Neural cell (in vitro differentiated cells): ENCODE results near the gene TMEM252. TPM values are rescaled to one million over a fixed set of nuclear protein-coding genes. Genes with fewer than 3 reads are reported as not detected.

Source experiments
- H2AFZ ChIP-seq: fragments of 200-600, 300-800 bp; sonication (generic), shearing (Covaris generic); 2 replicates; pipeline ENCODE4 v1.6.0; 2014; ENCODE audit warnings: low read depth, mild to moderate bottlenecking, antibody characterized with exemption, low read length, moderate library complexity
- H3F3A ChIP-seq: fragments of 200-600 bp; shearing (Covaris generic); 2 replicates; pipeline ENCODE4 v1.6.1; 2016; ENCODE audit warnings: mild to moderate bottlenecking, moderate library complexity, mixed read lengths, antibody characterized with exemption, low read length; ENCODE audit not compliant: insufficient read depth, poor library complexity, severe bottlenecking
- H3K27ac ChIP-seq: fragments of 200-600, 300-800 bp; sonication (generic), shearing (Covaris generic); 2 replicates; pipeline ENCODE4 v1.5.1; 2014; ENCODE audit warnings: mild to moderate bottlenecking, low read length, moderate library complexity
- H3K27me3 ChIP-seq: fragments of 300-800, 200-600 bp; sonication (generic), shearing (Covaris generic); 2 replicates; pipeline ENCODE4 v1.6.0; 2014; ENCODE audit warnings: mild to moderate bottlenecking, low read depth, low read length, moderate library complexity; ENCODE audit not compliant: insufficient read depth
- H3K36me3 ChIP-seq: fragments of 300-800, 200-600 bp; sonication (generic), shearing (Covaris generic); 2 replicates; pipeline ENCODE4 v1.5.1; 2014; ENCODE audit warnings: mild to moderate bottlenecking, antibody characterized with exemption, low read length, moderate library complexity; ENCODE audit not compliant: insufficient read depth
- H3K4me2 ChIP-seq: fragments of 300-800, 200-600 bp; sonication (generic), shearing (Covaris generic); 2 replicates; pipeline ENCODE4 v1.6.0; 2014; ENCODE audit warnings: mild to moderate bottlenecking, low read length
- H3K4me3 ChIP-seq: fragments of 300-800, 200-600 bp; sonication (generic), shearing (Covaris generic); 2 replicates; pipeline ENCODE4 v1.5.1; 2014; ENCODE audit warnings: mild to moderate bottlenecking, low read length, moderate library complexity
- H3K79me2 ChIP-seq: fragments of 200-600 bp; shearing (Covaris generic); replicated peaks from 2 replicates; pipeline ENCODE4 v1.6.0; 2014; ENCODE audit warnings: mild to moderate bottlenecking, low read length, moderate library complexity; ENCODE audit not compliant: insufficient read depth
- H3K9ac ChIP-seq: fragments of 300-800, 200-600 bp; sonication (generic), shearing (Covaris generic); 2 replicates; pipeline ENCODE4 v1.6.1; 2016; ENCODE audit warnings: mild to moderate bottlenecking, low read length, mixed read lengths
- H3K9me2 ChIP-seq: fragments of 200-600 bp; shearing (Covaris generic); 2 replicates; pipeline ENCODE4 v1.6.1; 2016; ENCODE audit warnings: mild to moderate bottlenecking, low read length, mixed read lengths; ENCODE audit not compliant: insufficient read depth
- H3K9me3 ChIP-seq: fragments of 200-600, 300-800 bp; sonication (generic), shearing (Covaris generic); 2 replicates; pipeline ENCODE4 v1.6.1; 2016; ENCODE audit warnings: mild to moderate bottlenecking, mixed run types, low read length, moderate library complexity, mixed read lengths
- H4K20me1 ChIP-seq: fragments of 200-600 bp; shearing (Covaris generic); 2 replicates; pipeline ENCODE4 v1.6.1; 2016; ENCODE audit warnings: mild to moderate bottlenecking, mixed run types; ENCODE audit not compliant: insufficient read depth
- CTCF ChIP-seq: fragments of 450-650 bp; IDR thresholded peaks from 2 replicates; pipeline ENCODE4 v1.5.1; 2014; ENCODE audit warnings: antibody characterized with exemption, mild to moderate bottlenecking, moderate library complexity; ENCODE audit not compliant: poor library complexity, severe bottlenecking
- EP300 ChIP-seq: fragments of 450-650 bp; conservative IDR thresholded peaks from 2 replicates; pipeline ENCODE4 v1.6.1; 2014; ENCODE audit warnings: antibody characterized with exemption, mild to moderate bottlenecking, moderate library complexity; ENCODE audit not compliant: poor library complexity, severe bottlenecking
- EZH2 ChIP-seq: fragments of 200-600, 300-800 bp; shearing (Covaris generic), sonication (generic); IDR thresholded peaks from 2 replicates; pipeline ENCODE4 v1.6.1; 2014; ENCODE audit warnings: antibody characterized with exemption, low read length, borderline replicate concordance, mild to moderate bottlenecking; ENCODE audit not compliant: insufficient read depth, poor library complexity, severe bottlenecking
- MXI1 ChIP-seq: fragments of 450-650 bp; conservative IDR thresholded peaks from 2 replicates; pipeline ENCODE4 v1.6.1; 2014; ENCODE audit warnings: antibody characterized with exemption, mild to moderate bottlenecking; ENCODE audit not compliant: poor library complexity, severe bottlenecking
- POLR2AphosphoS5 ChIP-seq: IDR thresholded peaks from 2 replicates; pipeline ENCODE4 v1.6.1; 2012
- RAD21 ChIP-seq: fragments of 450-650 bp; conservative IDR thresholded peaks from 2 replicates; pipeline ENCODE4 v1.6.1; 2014; ENCODE audit warnings: antibody characterized with exemption, mild to moderate bottlenecking, moderate library complexity
- REST ChIP-seq: IDR thresholded peaks from 2 replicates; pipeline ENCODE4 v1.6.1; 2012; ENCODE audit warnings: borderline replicate concordance
- SMC3 ChIP-seq: fragments of 450-650 bp; conservative IDR thresholded peaks from 2 replicates; pipeline ENCODE4 v1.6.1; 2014; ENCODE audit warnings: antibody characterized with exemption, mild to moderate bottlenecking, moderate library complexity; ENCODE audit not compliant: poor library complexity
- TAF1 ChIP-seq: IDR thresholded peaks from 2 replicates; pipeline ENCODE4 v1.6.1; 2012; ENCODE audit warnings: low read depth
- polyA plus RNA-seq: library from polyadenylated mRNA; depleted of rRNA; stranded (reverse); fragments of >200 nt; gene quantifications from 2 replicates; pipeline ENCODE4 v1.2.3, GENCODE V29; 2014

TMEM252 gene
- polyA plus RNA-seq, 1 donor from 2014 or later: not detected

GRCh38 chr9:68533678-68534077 lies 7.0 kb downstream of the TMEM252 start:
- H3K36me3 ChIP-seq: no peaks in the 10 kb centered on the region
- no peaks in the 10 kb centered on the region for H3K9me2 ChIP-seq
- no peaks in the 10 kb centered on the region for H3K9me3 ChIP-seq
- H3K4me2 ChIP-seq: no peak overlapping the region
- no peak overlapping the region for H3K27ac ChIP-seq
- no peaks in the 10 kb centered on the region for H3K27me3 ChIP-seq
- no peaks in the 10 kb centered on the region for H4K20me1 ChIP-seq
- no peak overlapping the region for H3K9ac ChIP-seq
- TF ChIP-seq POLR2AphosphoS5 (no peak), RAD21 (no peak), EP300 (no peak), REST (no peak), MXI1 (no peak), EZH2 (no peak), CTCF (no peak), SMC3 (no peak), TAF1 (no peak)
- H3K4me3 ChIP-seq: no peak overlapping the region
- H2AFZ ChIP-seq: no peak overlapping the region
- no peaks in the 10 kb centered on the region for H3F3A ChIP-seq
- no peaks in the 10 kb centered on the region for H3K79me2 ChIP-seq

GRCh38 chr9:68532131-68532530 lies 8.6 kb downstream of the TMEM252 start:
- TF ChIP-seq SMC3 (no peak), EP300 (no peak), TAF1 (no peak), CTCF (no peak), REST (no peak), EZH2 (no peak), RAD21 (no peak), MXI1 (no peak), POLR2AphosphoS5 (no peak)
- Histone ChIP-seq H3K27ac (no peak overlapping the region), H3K36me3 (no peaks in the 10 kb centered on the region), H3K9me3 (no peaks in the 10 kb centered on the region), H3K9ac (no peak overlapping the region), H3K9me2 (no peaks in the 10 kb centered on the region), H3K4me3 (no peak overlapping the region), H2AFZ (no peak overlapping the region), H4K20me1 (no peaks in the 10 kb centered on the region), H3K4me2 (no peak overlapping the region), H3K79me2 (no peaks in the 10 kb centered on the region), H3F3A (no peaks in the 10 kb centered on the region), H3K27me3 (no peaks in the 10 kb centered on the region)
